HG03439 (cell line): ENCODE measurements around the gene HTN1.
"Not testable (repeated sequence)": the region's sequence is repeated elsewhere in the genome, so short reads cannot be mapped to it uniquely, and the experiment has no call there.

Experiments
- ATAC-seq: cut with Tn5 transposase; IDR thresholded peaks from one replicate; pipeline ENCODE4 v1.9.1; 2021; ENCODE audit warnings: mild to moderate bottlenecking, moderate library complexity; ENCODE audit not compliant: unreplicated experiment

HTN1 gene

GRCh38 chr4:70050138-70050537, at the start of gene HTN1:
TSS of gene HTN1 (plus strand) at chr4:70050438. CDS start at chr4:70053077, 2,639 bp downstream.
- ATAC-seq = not testable (repeated sequence)

DNA sequence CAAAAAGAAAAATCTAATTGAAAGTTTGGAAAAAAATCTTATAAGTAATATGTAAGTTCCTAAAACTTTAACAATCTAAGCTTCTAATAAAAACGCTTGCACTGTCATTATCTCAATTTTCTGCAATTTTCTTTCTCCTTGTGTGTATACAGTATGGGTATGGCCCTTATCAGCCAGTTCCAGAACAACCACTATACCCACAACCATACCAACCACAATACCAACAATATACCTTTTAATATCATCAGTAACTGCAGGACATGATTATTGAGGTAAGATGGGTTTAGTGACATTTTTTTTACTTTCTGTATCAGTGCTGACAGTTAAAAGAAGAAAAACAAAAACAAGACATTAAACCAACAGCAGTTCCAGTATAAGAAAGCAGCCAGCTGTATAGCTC, 49.5 kb upstream of the HTN1 start:
- no peak for ATAC-seq

DNA sequence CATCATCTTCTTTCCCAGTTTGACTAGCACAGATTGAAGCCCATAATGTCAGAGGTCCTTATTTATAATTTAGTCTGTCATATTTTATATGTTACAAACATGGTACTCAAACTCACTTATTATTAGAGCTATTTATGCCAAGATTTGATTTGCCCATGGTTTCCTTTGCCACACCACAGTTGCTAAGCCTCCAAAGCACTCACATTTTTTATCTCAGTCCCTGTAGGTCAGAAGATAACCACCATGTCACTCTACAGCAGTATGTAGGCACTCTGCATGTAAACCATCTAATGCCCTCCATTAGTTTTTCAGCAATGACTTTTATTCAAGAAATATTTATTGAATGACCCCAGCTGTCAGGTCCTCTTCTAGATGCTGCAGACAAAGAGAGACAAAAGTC, 47.7 kb upstream of the HTN1 start:
- no peak for ATAC-seq

DNA sequence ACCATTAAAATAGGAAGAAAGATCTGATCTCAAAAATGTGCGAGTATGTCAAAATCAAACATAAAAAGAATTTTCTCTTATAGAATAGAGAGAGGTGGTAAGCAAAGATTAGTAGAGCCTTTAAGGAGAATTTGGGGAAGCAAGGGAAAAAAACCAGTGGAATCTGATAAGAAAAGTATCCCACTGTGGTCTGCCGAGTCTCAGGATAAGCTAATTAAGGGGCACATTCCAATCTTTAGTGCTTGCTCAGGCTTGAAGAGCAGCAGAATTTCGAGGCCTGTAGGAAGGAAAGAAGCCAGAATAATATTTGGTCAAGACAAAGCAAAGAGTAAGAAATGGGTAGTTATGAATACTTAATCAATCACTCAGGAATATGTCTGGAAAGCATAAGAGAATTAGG, 41.5 kb upstream of the HTN1 start:
- no peak for ATAC-seq

- not testable (repeated sequence) for ATAC-seq
Measured at GRCh38 chr4:70019006-70019405, 31.2 kb upstream of the HTN1 start.

DNA sequence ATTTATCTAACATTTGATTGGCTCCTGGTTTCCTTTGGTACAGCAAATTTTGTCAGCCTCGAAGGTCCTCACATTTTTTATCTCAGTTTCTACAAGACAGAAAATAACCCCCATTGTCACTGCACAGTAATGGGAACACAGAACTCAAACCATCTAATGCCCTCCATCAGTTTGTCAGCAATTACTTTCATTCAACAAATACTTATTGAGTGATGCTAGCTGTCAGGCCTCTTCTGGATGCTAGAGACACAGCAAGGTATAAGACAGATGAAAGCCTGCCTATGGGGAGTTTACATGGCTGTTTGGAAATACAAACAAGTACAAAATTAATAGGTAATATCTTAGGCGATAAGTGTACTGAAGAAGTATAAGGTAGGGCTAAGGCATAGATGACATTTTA, 27.0 kb upstream of the HTN1 start:
- ATAC-seq = no peak

- ATAC-seq = no peak
Measured at GRCh38 chr4:70027011-70027410, 23.2 kb upstream of the HTN1 start.

DNA sequence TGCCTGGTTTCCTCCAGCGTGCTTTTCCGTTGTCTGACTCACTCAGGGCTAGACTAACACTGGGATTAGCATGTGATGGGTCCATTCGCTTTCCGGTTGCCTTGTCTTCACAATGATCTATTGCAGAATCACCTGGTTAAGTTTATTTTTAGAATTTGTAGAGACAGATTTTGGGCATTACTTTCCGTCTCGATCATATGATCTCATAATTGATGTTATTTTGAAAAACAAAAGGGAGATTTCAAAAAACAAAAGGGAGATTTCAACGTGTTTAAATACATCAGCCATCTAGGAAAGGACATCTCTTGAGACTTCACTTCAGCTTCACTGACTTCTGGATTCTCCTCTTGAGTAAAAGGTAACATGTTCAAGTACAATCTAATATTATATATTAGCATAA, 22.1 kb upstream of the HTN1 start, which contains the start of gene HTN3:
TSS of gene HTN3 (plus strand) at position 301 of the 400 bp plus-strand sequence. CDS start 2,282 bp downstream, outside the sequence.
- not testable (repeated sequence) for ATAC-seq

DNA sequence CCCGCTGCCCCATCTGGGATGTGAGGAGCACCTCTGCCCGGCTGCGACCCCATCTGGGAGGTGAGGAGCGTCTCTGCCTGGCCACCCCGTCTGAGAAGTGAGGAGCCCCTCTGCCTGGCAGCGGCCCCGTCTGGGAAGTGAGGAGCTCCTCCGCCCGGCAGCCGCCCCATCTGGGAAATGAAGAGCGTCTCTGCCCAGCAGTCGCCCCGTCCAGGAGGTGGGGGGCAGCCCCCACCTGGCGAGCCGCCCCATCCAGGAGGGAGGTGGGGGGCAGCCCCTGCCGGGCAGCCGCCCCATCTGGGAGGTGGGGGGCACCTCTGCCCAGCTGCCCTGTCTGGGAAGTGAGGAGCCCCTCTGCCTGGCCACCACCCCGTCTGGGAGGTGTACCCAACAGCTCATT, 12.7 kb upstream of the HTN1 start:
- ATAC-seq = not testable (repeated sequence)

DNA sequence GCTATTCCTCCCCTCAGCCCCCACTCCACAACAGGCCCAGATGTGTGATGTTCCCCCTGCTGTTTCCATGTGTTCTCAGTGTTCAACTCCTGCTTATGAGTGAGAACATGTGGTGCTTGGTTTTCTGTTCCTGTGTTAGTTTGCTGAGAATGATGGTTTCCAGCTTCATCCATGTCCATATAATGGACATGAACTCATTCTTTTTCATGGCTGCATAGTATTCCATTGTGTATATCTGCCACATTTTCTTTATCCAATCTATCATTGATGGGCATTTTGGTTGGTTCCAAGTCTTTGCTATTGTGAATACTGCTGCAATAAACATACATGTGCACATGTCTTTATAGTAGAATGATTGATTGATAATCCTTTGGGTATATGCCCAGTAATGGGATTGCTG, 10.3 kb upstream of the HTN1 start:
- not testable (repeated sequence) for ATAC-seq

DNA sequence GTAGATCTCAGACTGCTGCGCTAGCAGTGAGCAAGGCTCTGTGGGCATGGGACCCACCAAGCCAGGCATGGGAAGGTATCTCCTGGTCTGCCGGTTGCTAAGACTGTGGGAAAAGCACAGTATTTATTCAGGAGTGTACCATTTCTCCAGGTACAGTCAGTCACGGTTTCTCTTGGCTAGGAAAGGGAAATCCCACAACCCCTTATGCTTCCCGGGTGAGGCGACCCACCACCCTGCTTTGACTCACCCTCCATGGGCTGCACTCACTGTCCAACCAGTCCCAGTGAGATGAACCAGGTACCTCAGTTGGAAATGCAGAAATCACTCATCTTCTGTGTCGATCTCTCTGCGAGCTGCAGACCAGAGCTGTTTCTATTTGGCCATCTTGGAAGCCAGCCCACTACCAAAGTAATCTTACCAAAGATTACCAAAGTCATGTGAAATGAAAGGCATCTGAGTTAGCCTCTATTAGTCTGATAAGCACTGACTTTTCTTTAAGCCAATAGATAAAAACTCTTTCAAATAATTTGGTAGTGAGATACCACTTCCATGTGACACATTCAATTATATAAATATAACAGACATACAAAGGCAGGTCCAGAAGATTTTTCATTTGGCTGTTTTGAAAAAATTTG, 8.5 kb upstream of the HTN1 start:
- no peak for ATAC-seq

GRCh38 chr4:70056534-70056933, 6.3 kb downstream of the HTN1 start:
- ATAC-seq = not testable (repeated sequence)

DNA sequence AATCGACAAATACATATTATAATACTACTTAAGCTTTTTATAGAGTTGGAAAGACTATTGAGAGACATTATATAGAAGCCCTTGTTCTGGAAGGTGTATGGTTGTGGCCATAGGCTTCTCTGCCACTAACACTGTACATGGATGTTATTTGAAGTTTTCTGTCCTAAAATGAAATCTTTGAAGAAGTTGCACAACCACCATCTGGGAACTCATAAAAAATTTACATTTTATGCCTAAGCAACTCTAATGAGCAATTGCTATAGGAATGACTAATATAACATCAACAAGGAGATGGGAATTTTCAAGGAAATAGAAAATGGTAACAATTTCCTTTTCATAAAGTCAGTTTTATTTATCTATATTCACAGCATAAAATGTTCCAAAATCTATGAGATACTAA, 7.4 kb downstream of the HTN1 start:
- no peak for ATAC-seq

DNA sequence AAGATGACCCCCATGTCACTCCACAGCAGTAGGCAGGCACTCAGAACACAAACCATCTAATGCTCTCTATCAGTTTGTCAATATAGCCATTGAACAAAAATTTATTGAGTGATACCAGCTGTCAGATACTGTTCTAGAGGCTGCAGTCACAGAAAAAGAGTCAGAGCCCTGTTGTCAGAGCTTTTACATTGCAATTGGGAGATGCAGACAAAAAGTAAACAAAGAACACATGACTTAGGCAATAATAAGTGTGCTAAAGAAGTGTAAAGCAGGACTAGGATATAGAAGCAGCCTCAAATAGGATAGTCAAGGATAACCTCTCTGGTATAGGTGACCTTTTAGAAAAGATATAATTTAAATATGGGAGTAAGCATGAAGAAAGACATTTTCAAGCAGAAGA, 8.9 kb downstream of the HTN1 start:
- no peak for ATAC-seq

- ATAC-seq = no peak
Measured at GRCh38 chr4:70062000-70062399, 11.8 kb downstream of the HTN1 start.

DNA sequence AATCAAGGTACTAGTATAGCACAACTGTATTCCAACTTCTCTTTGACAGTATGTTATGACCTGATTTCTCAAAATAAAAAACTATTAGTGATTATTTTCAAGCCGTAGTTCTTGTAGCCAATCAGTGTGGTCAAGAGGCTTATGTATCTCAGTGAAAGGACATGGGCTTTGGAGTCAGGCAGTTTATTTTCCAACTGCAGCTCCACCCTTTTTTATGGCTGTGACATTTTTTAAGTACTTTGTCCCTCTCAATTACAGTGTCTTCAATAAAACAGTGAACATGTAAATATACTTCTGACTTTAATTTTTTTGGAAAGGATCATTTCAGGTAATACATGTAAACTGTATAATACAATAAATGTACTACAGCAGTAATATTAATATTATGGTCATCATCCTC, 30.0 kb downstream of the HTN1 start:
- ATAC-seq = no peak

- no peak for ATAC-seq
Measured at GRCh38 chr4:70099206-70099605, 49.0 kb downstream of the HTN1 start.
